Sigmoid colon (tissue), 4 donors: Measurements from ENCODE around the gene JPH4.

Experiments
- CTCF ChIP-seq, 4 experiments: fragments of 450-650 bp in 3 of 4; fragments of 200-600 bp in 1 of 4; IDR thresholded peaks; one replicate each; pipeline ENCODE4 v1.5.1; 2016 to 2019; ENCODE audit warnings: antibody characterized with exemption in 4 of 4, mild to moderate bottlenecking in 3 of 4, moderate library complexity in 2 of 4
- EP300 ChIP-seq, 4 donors: sonication (generic); formaldehyde crosslinking; IDR thresholded peaks; one replicate each; pipeline ENCODE4 v1.6.1; 2017; ENCODE audit warnings: antibody characterized with exemption in 4 of 4
- POLR2A ChIP-seq, 2 donors: fragments of 450-650 bp; IDR thresholded peaks; one replicate each; pipeline ENCODE4 v1.6.1; 2016; ENCODE audit warnings: antibody characterized with exemption in 2 of 2, mild to moderate bottlenecking in 2 of 2, moderate library complexity in 2 of 2

DNA sequence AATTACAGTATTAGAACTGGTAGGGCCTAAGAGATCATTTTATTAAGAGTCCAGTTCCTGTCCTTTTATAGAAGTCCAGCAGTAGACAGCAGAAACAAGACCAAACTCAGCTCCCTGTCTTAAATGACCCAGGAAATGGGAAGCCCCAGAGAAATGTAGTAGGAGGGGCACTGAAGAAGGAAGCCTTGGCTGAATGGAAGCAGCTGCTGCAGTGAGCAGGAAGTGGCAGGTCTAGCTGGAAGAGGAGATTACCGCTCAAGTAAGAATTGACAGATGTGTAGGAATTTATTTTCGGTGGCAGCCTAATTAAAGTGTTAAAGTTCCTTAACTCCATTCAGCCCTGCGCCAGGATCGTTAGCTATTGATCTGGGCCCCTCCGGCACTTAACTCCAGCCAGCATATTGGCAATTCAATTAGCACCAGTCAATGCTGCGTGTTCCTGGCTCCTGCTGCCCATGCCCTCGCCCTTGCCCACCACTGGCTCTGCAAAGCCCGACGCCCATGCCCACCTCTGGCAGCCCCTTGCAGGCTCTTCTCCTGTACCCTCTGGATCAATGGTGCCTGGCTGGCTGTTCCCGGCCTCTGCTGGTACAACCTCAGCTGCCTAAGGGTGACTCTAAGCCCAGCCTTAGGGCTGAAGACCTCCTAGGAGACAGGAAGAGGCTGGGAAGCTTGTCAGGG lies 48.1 kb downstream of the JPH4 start:
- TF ChIP-seq CTCF (IDR thresholded peaks at IDR 0.05) (no peak), POLR2A (IDR thresholded peaks at IDR 0.05) (no peak), EP300 (IDR thresholded peaks at IDR 0.05) (no peak)
